Breast epithelium (tissue), 3 donors: ENCODE results near the gene PLA2G10.

Experiments used
- POLR2A ChIP-seq: fragments of 450-650 bp; IDR thresholded peaks from one replicate; pipeline ENCODE4 v1.6.1; 2016; ENCODE audit warnings: antibody characterized with exemption, mild to moderate bottlenecking, moderate library complexity
- POLR2AphosphoS5 ChIP-seq, 3 donors: sonication (generic); formaldehyde crosslinking; IDR thresholded peaks; one replicate each; pipeline ENCODE4 v1.6.1; 2017; ENCODE audit warnings: antibody characterized with exemption in 3 of 3
- TF ChIP-seq, protein P1 (sequence below), 3 donors: fragments of 450-650 bp; IDR thresholded peaks; one replicate each; pipeline ENCODE4 v1.5.1; 2016 to 2017; ENCODE audit warnings: antibody characterized with exemption in 3 of 3, mild to moderate bottlenecking in 3 of 3, moderate library complexity in 3 of 3

DNA sequence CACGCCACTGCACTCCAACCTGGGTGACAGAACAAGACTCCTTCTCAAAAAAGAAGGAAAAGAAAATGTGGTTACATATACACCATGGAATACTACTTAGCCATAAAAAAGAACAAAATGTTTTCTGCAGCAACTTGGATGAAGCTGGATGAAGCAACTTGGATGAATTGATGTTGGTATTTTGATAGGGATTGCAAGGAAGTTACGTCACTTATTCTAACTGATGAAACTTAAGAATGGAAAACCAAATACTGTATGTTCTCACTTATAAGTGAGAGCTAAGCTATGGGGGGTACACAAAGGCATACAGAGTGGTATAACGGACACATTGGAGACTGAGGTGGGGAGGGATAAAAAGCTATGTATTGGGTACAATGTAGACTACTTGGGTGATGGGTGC lies 17.5 kb downstream of the PLA2G10 start:
- TF ChIP-seq, protein P1, sequence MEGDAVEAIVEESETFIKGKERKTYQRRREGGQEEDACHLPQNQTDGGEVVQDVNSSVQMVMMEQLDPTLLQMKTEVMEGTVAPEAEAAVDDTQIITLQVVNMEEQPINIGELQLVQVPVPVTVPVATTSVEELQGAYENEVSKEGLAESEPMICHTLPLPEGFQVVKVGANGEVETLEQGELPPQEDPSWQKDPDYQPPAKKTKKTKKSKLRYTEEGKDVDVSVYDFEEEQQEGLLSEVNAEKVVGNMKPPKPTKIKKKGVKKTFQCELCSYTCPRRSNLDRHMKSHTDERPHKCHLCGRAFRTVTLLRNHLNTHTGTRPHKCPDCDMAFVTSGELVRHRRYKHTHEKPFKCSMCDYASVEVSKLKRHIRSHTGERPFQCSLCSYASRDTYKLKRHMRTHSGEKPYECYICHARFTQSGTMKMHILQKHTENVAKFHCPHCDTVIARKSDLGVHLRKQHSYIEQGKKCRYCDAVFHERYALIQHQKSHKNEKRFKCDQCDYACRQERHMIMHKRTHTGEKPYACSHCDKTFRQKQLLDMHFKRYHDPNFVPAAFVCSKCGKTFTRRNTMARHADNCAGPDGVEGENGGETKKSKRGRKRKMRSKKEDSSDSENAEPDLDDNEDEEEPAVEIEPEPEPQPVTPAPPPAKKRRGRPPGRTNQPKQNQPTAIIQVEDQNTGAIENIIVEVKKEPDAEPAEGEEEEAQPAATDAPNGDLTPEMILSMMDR (IDR thresholded peaks at IDR 0.05) = no peak
- TF ChIP-seq POLR2A = no peak
- no peak for TF ChIP-seq POLR2AphosphoS5 (IDR thresholded peaks at IDR 0.05)
